ENCODE results near the gene NR1H3.

DNA sequence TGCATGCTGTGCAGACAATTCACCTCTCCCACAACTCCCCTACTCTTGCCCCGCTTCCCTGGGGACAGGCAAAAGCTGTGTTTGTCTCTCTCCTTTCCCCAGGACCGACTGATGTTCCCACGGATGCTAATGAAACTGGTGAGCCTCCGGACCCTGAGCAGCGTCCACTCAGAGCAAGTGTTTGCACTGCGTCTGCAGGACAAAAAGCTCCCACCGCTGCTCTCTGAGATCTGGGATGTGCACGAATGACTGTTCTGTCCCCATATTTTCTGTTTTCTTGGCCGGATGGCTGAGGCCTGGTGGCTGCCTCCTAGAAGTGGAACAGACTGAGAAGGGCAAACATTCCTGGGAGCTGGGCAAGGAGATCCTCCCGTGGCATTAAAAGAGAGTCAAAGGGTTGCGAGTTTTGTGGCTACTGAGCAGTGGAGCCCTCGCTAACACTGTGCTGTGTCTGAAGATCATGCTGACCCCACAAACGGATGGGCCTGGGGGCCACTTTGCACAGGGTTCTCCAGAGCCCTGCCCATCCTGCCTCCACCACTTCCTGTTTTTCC is 10.7 kb downstream of the NR1H3 start:
- TF ChIP-seq, protein P1, sequence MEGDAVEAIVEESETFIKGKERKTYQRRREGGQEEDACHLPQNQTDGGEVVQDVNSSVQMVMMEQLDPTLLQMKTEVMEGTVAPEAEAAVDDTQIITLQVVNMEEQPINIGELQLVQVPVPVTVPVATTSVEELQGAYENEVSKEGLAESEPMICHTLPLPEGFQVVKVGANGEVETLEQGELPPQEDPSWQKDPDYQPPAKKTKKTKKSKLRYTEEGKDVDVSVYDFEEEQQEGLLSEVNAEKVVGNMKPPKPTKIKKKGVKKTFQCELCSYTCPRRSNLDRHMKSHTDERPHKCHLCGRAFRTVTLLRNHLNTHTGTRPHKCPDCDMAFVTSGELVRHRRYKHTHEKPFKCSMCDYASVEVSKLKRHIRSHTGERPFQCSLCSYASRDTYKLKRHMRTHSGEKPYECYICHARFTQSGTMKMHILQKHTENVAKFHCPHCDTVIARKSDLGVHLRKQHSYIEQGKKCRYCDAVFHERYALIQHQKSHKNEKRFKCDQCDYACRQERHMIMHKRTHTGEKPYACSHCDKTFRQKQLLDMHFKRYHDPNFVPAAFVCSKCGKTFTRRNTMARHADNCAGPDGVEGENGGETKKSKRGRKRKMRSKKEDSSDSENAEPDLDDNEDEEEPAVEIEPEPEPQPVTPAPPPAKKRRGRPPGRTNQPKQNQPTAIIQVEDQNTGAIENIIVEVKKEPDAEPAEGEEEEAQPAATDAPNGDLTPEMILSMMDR (IDR thresholded peaks at IDR 0.05): no peak
- no peak for TF ChIP-seq POLR2AphosphoS5 (IDR thresholded peaks at IDR 0.05)
